Measurements from ENCODE around the gene COL5A1.
A peak's percentile ranks its signal among the peaks of the same experiment; 100 is the strongest.

COL5A1 gene

DNA sequence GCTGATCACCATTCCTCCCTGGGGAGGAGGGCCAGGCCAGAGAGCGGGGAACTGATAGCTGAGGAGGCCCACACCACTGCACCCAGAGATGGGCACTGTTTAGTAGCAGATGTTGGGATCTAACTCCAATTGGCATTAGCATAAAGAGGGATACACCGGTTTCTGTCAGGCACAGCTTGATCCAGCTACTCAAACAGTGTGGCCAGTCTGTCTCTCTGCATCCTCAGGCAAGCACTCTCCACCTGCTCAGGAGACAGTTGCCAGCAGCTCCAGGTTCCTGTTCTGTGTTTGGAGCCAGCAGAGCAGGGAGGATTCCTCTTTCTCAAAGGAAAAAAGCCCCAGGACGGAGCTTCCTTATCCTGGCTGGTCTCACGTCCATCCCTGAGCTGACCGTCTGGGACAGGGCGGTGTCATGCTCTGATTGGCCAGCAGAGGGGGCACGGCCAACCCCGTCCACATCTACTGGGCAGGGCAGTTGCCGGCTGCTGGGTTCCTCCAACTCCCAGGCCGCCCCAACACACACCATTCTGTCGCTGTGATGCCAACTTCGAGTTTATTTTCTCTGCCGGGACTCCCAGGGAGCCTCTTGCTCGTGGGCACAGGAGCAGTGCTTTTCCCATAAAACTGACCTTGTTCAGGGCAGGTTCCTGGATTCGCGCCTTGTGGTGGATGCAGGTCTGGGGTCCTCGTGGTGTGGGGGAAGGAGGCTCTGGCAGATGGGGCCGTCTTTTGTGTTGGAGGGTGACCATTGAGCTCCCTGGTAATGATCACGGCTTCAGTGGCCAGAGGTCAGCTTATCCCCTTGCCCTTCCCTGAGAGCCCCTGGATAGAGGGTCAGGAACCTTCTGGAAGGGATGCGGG lies 47.9 kb downstream of the COL5A1 start:
- Histone ChIP-seq H3K36me3 (no peaks in the 10 kb centered on the region), H3K9me3 (no peaks in the 10 kb centered on the region), H3K4me3 (ENCODE audit: low read depth in 1 of 2, low read length in 1 of 2) (no peak overlapping the region), H3K4me1 (ENCODE audit: control insufficient read depth in 1 of 2, insufficient read depth in 1 of 2, low read depth in 1 of 2, low read length in 1 of 2) (no peaks in the 10 kb centered on the region), H3K27me3 (peaks cover 16% of the 10 kb centered on the region), H3K27ac (no peak overlapping the region)
- TF ChIP-seq, protein P1, sequence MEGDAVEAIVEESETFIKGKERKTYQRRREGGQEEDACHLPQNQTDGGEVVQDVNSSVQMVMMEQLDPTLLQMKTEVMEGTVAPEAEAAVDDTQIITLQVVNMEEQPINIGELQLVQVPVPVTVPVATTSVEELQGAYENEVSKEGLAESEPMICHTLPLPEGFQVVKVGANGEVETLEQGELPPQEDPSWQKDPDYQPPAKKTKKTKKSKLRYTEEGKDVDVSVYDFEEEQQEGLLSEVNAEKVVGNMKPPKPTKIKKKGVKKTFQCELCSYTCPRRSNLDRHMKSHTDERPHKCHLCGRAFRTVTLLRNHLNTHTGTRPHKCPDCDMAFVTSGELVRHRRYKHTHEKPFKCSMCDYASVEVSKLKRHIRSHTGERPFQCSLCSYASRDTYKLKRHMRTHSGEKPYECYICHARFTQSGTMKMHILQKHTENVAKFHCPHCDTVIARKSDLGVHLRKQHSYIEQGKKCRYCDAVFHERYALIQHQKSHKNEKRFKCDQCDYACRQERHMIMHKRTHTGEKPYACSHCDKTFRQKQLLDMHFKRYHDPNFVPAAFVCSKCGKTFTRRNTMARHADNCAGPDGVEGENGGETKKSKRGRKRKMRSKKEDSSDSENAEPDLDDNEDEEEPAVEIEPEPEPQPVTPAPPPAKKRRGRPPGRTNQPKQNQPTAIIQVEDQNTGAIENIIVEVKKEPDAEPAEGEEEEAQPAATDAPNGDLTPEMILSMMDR (IDR thresholded peaks at IDR 0.05), result peak; percentile 48

DNA sequence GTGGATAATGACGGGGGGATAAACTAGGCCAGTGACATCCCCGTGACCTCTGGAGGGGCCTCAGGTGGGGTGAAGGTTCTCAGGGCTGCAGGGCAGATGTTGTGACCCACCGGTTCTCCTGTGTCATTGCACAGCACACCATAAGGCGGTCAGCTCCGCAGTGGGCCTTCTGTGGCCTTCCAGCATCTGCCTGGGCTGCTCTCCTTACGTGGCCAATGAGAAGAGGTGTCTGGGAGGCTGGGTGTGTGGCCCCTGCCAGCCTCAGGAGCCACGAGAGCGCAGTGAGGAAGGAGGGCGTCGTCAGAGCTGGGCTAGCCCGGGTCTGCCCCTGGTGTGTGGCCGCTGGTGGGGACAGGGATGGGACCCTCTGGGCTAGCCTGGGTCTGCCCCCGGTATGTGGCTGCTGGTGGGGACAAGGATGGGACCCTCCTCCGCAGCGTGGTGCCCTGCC lies 48.7 kb downstream of the COL5A1 start:
- no peaks in the 10 kb centered on the region for H3K36me3 ChIP-seq
- TF ChIP-seq, protein P1 (IDR thresholded peaks at IDR 0.05), result no peak
- H3K9me3 ChIP-seq, result no peaks in the 10 kb centered on the region

DNA sequence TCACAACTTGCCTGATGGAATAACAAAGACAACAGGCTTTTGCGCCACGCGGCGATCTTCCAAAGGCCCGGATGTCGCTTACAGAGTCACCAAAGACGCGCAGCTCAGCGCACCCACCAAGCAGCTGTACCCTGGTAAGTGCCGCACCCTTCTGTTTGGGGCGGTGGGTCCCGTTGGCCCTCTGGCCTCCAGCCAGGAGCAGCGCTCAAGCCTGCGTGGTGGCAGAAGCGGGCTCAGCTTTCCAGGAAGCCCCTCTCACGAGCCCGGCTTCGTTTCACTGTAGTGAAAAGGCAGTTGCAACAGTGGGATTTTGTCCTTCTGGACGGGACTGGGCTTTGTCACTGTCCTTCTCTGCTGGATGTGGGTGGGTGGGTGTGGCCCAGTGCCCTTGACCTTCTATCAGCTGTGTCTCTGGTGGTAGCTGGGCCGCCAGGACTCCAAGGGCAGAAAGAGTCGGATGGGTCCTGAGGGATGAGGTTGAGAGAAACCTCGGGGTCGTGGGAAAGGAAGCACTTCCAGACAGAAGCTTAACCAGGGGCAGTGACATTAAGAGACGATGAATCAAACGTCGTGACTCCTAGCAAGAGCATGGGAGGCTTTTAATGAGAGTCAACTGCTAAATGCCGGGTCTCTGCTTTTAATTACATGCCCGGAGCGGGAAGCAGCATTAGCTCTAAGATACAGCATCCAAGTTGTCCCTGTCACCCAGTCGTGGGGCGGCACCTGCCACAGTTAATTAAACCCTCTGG lies 49.5 kb downstream of the COL5A1 start:
- TF ChIP-seq, protein P1 (IDR thresholded peaks at IDR 0.05), result no peak
- Histone ChIP-seq H3K9me3 (no peaks in the 10 kb centered on the region), H3K27me3 (peaks cover 16% of the 10 kb centered on the region), H3K4me3 (ENCODE audit: low read depth in 1 of 2, low read length in 1 of 2) (no peak overlapping the region), H3K27ac (no peak overlapping the region), H3K36me3 (no peaks in the 10 kb centered on the region), H3K4me1 (ENCODE audit: control insufficient read depth in 1 of 2, insufficient read depth in 1 of 2, low read depth in 1 of 2, low read length in 1 of 2) (no peaks in the 10 kb centered on the region)

More for the DNA sequence above, 48.7 kb downstream of the COL5A1 start:
- no peaks in the 10 kb centered on the region for H3K4me1 ChIP-seq (ENCODE audit: control insufficient read depth in 1 of 2, insufficient read depth in 1 of 2, low read depth in 1 of 2, low read length in 1 of 2)
- H3K27ac ChIP-seq, result no peak overlapping the region
- H3K4me3 ChIP-seq (ENCODE audit: low read depth in 1 of 2, low read length in 1 of 2), result no peak overlapping the region
- H3K27me3 ChIP-seq, result peaks cover 16% of the 10 kb centered on the region

DNA sequence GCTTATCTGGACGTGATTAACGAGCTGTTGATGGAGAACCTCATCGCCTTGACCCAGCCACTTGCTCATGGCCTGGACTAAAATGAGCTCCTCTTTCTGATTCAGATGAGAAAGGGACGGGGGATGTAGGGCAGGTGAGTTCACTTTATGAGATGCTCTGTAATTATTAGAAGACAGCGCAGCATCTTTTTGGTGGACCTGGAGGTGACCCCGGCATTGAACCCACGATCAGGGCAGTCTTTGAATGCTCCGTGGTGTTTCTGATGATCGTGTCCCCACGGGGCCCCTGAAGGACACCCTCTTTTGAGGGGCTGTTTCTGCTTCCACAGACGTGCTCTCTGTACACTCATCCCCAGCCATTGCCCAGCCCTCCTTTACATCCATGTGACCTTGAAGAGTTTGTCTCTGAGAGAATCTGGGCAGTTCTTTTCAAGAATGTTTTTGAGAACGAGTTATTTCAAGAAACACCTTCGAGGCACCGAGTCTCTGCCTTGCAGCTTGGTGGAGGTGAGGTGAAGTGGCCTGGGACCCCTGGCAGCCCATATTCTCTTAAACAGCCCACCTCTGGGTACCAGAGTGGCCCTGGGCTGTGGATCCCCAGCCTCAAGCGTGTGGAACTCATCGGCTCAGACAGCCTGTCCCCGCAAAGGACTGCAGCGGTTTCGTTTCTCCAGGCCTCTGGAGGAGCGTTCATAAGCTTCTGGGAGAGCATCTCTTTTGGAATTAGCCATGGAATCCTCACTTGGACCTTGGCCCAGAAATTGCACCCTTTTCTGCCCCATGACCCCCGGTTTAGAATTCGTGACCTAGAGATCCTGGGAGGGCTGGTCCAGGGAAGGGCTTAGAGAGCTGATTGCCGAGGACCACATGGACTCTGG lies 50.3 kb downstream of the COL5A1 start:
- H3K36me3 ChIP-seq, result no peaks in the 10 kb centered on the region
- no peak overlapping the region for H3K27ac ChIP-seq
- peaks cover 16% of the 10 kb centered on the region for H3K27me3 ChIP-seq
- TF ChIP-seq, protein P1 (IDR thresholded peaks at IDR 0.05), result no peak
- no peaks in the 10 kb centered on the region for H3K9me3 ChIP-seq
- H3K4me1 ChIP-seq (ENCODE audit: control insufficient read depth in 1 of 2, insufficient read depth in 1 of 2, low read depth in 1 of 2, low read length in 1 of 2), result no peaks in the 10 kb centered on the region
- no peak overlapping the region for H3K4me3 ChIP-seq (ENCODE audit: low read depth in 1 of 2, low read length in 1 of 2)

DNA sequence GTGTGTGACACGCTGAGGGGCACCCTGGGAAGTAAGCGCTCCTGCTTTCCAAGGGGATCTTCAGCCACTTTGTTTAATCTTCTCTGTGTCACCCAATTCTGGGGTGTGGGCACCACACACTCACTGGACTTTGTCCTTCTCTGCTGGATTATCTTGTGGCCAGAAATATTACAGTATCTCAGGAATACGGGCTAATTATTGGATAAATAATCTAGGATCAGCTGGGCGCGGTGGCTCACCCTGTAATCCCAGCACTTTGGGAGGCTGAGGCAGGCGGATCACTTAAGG lies 50.9 kb downstream of the COL5A1 start:
- Histone ChIP-seq H3K27me3 (peaks cover 16% of the 10 kb centered on the region), H3K9me3 (no peaks in the 10 kb centered on the region), H3K4me1 (ENCODE audit: control insufficient read depth in 1 of 2, insufficient read depth in 1 of 2, low read depth in 1 of 2, low read length in 1 of 2) (no peaks in the 10 kb centered on the region), H3K36me3 (no peaks in the 10 kb centered on the region), H3K27ac (no peak overlapping the region), H3K4me3 (ENCODE audit: low read depth in 1 of 2, low read length in 1 of 2) (no peak overlapping the region)
- TF ChIP-seq, protein P1 (IDR thresholded peaks at IDR 0.05), result no peak

All from neutrophil (primary cell).